Measurements from ENCODE around the gene HOXB4.

The HOXB4 gene

GRCh38 chr17:48571826-48572417, 6.2 kb downstream of the HOXB4 start:
- no peak for DNase-seq (ENCODE audit: low spot score)

GRCh38 chr17:48571024-48571818, 6.9 kb downstream of the HOXB4 start:
- DNase-seq (ENCODE audit: low spot score) = no peak

- no peak for DNase-seq (ENCODE audit: low spot score)
Measured at GRCh38 chr17:48570325-48571023, 7.7 kb downstream of the HOXB4 start.

GRCh38 chr17:48569674-48570324, 8.4 kb downstream of the HOXB4 start:
- DNase-seq (ENCODE audit: low spot score) = no peak

- no peak for DNase-seq (ENCODE audit: low spot score)
Measured at GRCh38 chr17:48569240-48569582, 8.9 kb downstream of the HOXB4 start.

GRCh38 chr17:48568499-48569239, 9.5 kb downstream of the HOXB4 start:
- no peak for DNase-seq (ENCODE audit: low spot score)

- DNase-seq (ENCODE audit: low spot score) = no peak
Measured at GRCh38 chr17:48567646-48568354, 10.3 kb downstream of the HOXB4 start.

- no peak for DNase-seq (ENCODE audit: low spot score)
Measured at GRCh38 chr17:48567209-48567608, 10.9 kb downstream of the HOXB4 start.

GRCh38 chr17:48566717-48567116, 11.4 kb downstream of the HOXB4 start:
- no peak for DNase-seq (ENCODE audit: low spot score)

- no peak for DNase-seq (ENCODE audit: low spot score)
Measured at GRCh38 chr17:48565925-48566710, 12.0 kb downstream of the HOXB4 start.

GRCh38 chr17:48565022-48565554, 13.1 kb downstream of the HOXB4 start:
- no peak for DNase-seq (ENCODE audit: low spot score)

GRCh38 chr17:48564188-48565021, 13.7 kb downstream of the HOXB4 start:
- no peak for DNase-seq (ENCODE audit: low spot score)

GRCh38 chr17:48563867-48564187, 14.3 kb downstream of the HOXB4 start:
- DNase-seq (ENCODE audit: low spot score) = no peak

GRCh38 chr17:48563385-48563838, 14.7 kb downstream of the HOXB4 start:
- no peak for DNase-seq (ENCODE audit: low spot score)

- DNase-seq (ENCODE audit: low spot score) = no peak
Measured at GRCh38 chr17:48562934-48563333, 15.2 kb downstream of the HOXB4 start.

GRCh38 chr17:48561884-48562810, 16.0 kb downstream of the HOXB4 start:
- DNase-seq (ENCODE audit: low spot score) = no peak

GRCh38 chr17:48559840-48560817, 18.0 kb downstream of the HOXB4 start:
- no peak for DNase-seq (ENCODE audit: low spot score)

Data from AG08396 (cell line).